Stomach (tissue), 4 donors: Measurements from ENCODE around the gene ZNF41.

Experiments used
- EP300 ChIP-seq: sonication (generic); formaldehyde crosslinking; IDR thresholded peaks from one replicate; pipeline ENCODE4 v1.6.1; 2017; ENCODE audit warnings: antibody characterized with exemption
- POLR2A ChIP-seq, 4 donors: fragments of 450-650 bp; IDR thresholded peaks; one replicate each; pipeline ENCODE4 v1.6.1; 2016; ENCODE audit warnings: antibody characterized with exemption in 4 of 4, control low read depth in 2 of 4, mild to moderate bottlenecking in 1 of 4, moderate library complexity in 1 of 4
- POLR2AphosphoS5 ChIP-seq, 3 donors: sonication (generic); formaldehyde crosslinking; IDR thresholded peaks; one replicate each; pipeline ENCODE4 v1.6.1; 2016; ENCODE audit warnings: antibody characterized with exemption in 3 of 3
- TF ChIP-seq, protein P1 (sequence below), 7 experiments: fragments of 450-650 bp in 4 of 7; fragments of 200-600 bp in 3 of 7; sonication (generic) in 3 of 7; IDR thresholded peaks; one replicate each; pipeline ENCODE4 v1.5.1; 2016 to 2019; ENCODE audit warnings: antibody characterized with exemption in 7 of 7, control low read depth in 2 of 7, mild to moderate bottlenecking in 1 of 7

DNA sequence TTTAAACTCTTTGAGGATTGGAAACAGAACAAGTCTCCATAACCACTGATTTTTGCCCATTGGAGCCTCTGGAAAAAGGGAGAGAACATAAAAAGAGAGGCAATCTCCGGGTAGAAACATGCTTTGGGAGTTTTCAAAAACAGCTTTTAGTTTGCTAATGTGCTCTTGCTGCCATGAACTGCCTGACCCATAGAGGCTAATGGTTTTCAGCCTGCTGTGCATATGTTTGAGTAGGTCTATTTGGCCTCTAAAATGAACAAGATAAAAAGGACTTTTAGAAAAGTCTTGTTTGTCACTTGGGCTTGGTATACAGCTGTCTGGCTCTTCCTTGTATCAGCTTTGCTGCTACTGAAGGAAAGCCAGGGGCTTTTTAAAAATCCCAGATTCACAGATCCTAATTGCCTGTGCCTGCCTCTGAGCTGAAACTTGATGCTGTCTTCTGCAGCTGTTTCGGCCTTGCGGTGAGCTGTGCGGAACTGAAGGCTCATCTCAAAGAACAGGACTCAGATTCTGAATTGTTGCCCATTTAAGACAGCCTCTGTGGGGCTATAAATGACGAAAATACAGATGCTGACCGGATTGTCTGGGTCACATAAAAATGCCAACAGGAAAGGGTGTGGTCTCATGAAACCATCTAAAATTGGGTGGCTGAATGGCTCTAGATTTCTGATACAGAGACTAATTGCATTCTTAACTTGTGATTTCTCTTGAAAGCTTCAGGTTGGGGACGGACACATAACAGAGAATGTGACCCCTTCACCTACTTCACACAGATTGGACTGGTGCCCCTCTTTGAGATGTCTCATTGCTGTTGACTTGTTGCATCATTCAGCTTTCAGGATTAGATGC, 18.4 kb upstream of the ZNF41 start:
- TF ChIP-seq, protein P1, sequence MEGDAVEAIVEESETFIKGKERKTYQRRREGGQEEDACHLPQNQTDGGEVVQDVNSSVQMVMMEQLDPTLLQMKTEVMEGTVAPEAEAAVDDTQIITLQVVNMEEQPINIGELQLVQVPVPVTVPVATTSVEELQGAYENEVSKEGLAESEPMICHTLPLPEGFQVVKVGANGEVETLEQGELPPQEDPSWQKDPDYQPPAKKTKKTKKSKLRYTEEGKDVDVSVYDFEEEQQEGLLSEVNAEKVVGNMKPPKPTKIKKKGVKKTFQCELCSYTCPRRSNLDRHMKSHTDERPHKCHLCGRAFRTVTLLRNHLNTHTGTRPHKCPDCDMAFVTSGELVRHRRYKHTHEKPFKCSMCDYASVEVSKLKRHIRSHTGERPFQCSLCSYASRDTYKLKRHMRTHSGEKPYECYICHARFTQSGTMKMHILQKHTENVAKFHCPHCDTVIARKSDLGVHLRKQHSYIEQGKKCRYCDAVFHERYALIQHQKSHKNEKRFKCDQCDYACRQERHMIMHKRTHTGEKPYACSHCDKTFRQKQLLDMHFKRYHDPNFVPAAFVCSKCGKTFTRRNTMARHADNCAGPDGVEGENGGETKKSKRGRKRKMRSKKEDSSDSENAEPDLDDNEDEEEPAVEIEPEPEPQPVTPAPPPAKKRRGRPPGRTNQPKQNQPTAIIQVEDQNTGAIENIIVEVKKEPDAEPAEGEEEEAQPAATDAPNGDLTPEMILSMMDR (IDR thresholded peaks at IDR 0.05), result no peak
- TF ChIP-seq POLR2A (IDR thresholded peaks at IDR 0.05) (no peak), POLR2AphosphoS5 (IDR thresholded peaks at IDR 0.05) (no peak), EP300 (no peak)
